PFSK-1 (cell line): ENCODE data around the gene SDK1.

Experiments
- POLR2AphosphoS5 ChIP-seq: IDR thresholded peaks from 2 replicates; pipeline ENCODE4 v1.6.1; 2012; ENCODE audit warnings: low read depth, mild to moderate bottlenecking, control low read depth, low read length, moderate library complexity
- SIN3A ChIP-seq: IDR thresholded peaks from 2 replicates; pipeline ENCODE4 v1.6.1; 2012; ENCODE audit warnings: mild to moderate bottlenecking, low read length, moderate library complexity, borderline replicate concordance; ENCODE audit not compliant: insufficient read depth
- TAF1 ChIP-seq: IDR thresholded peaks from 2 replicates; pipeline ENCODE4 v1.6.1; 2012; ENCODE audit warnings: low read length, control low read depth, borderline replicate concordance; ENCODE audit not compliant: insufficient read depth

- no peak for TF ChIP-seq POLR2AphosphoS5
- TF ChIP-seq SIN3A = no peak
- TF ChIP-seq TAF1 = no peak
These were observed 907.5 kb downstream of the SDK1 start for GRCh38 chr7:4208586-4208985.
